Activated gamma-delta T cell treated with anti-CD3 and anti-CD28 coated beads, Interleukin-2, amount 50 U/mL, for 16 hours (primary cell): ENCODE results near the gene CCDC196.
"Not testable (repeated sequence)": the region's sequence is repeated elsewhere in the genome, so short reads cannot be mapped to it uniquely, and the experiment has no call there.

ENCODE experiments used
- DNase-seq: peaks from one replicate; pipeline ENCODE4 v3.0.0-alpha.2; 2020; ENCODE audit warnings: low read depth

Gene CCDC196

DNA sequence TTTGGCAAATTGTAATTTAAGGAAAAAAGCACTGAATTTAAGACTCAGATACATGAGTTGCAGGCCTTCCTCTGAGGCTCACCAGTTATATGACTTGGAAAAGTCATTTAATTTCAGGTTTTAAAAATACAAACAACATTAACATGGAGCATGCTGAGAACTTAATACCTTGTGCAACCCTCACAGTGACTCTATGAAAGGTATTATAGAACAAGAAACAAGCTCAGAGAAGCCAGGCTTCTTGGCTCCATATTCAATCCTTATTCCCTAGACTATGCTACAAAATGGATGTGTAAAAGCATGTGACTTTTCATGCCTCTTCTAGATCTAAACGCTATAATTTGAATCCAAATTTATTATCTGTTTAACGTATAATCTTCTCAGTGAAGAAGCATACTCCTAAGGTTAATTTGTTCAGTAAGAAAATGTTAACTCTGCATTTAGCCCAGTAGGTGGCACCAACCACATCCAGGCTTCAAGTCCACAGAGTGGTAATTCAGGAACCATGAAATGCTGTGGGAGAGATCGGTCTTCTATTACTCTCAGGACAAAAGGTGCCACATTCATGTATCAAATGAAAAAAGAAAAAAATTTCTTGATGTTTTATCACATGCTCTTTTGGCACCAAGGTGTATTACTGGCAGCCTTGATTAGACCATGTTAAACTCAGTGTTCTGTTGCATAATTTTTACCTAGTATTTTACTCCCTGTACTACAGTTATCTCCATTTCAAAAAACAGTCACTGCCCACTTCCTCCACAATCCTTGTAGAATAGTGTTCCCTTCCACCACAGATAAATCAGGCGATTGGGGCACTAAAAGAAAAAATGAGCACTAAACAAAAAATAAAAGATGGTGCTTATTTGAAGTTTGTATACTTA, 9.3 kb downstream of the CCDC196 start:
- DNase-seq: peak; percentile 3

DNA sequence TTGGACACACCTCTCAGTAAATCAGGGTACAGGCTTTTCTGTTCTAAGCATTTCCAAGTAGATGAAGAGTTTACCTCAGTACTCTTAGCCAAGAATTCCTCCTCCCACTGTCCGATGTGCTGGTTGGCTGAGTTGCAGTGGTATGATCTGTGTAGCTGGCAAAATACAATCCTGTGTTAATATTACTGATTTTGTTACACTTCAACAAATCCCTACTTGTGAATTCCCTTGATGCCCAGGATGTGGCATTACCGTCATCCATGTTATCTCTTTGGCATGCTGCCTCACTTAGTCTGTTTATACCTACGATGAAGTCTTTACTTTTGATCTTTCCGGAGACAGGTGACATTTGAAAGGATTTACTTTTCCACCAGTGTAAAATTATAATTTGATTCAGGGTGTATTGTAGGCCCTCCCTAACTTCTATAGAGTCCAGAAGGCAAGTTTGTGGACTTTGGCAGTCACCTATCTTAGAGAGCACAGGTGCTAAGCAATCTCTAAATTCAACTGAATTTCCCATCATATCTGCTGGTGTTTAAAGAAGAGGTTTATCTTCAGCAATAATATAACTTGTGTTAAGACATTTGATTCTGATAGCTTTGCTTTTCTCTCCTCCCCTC, 10.1 kb downstream of the CCDC196 start:
- DNase-seq: no peak

DNA sequence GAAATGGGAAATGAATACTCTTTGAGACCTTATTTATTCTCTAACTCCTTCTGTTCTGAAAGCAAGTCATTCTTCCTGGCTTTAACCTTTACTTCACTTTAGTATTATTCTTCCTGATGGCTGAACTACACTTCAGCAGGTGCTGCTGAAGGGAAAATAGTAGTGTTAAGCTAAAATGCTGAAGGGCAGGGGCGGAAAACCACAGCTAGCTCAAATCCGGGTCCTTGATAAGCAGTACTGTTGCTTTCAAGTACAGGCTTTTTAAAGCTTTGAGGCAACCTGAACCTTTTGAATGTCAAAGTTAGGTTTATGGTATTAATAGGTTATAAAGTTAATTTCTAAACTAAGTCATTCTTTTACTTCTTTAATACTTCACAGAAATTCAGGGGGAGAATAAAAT, 10.7 kb downstream of the CCDC196 start:
- DNase-seq: no peak

DNA sequence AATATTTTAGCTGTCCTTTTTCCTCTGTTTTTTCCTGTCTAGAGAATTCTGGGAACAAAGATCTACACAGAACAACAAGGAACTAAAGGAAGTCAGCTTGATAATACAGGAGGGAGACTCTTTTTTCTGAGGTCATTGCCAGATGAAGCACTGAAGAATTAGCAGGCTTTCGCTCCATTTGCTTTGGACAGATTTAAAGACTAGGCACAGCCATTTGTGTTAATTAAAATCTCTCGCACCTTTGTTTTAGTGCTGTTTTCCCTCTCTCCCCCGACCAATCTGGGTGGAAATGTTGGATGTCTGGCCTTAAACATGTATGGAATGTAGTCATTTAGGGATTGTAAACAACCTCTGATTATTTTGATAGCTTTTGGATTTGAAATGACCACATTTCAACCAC, 12.1 kb downstream of the CCDC196 start:
- no peak for DNase-seq

DNA sequence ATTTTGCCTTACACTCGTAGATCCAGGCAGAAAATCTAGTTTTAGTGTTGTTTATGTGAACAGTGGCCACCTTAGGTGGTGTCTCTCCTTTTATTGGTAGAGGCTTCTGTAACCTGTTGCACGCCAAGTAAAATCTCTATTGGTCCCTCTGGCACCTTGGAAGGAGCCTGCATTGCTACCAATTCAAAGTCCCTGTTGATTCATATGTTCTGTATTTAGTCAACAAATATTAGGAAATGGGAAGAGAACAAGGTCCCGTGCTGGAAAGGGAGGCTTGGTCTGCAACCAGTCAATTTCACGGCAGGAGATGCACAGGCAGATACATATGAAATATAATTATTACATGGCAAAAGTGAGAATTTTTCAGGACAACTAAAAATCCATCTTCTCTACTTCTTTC, 15.4 kb downstream of the CCDC196 start:
- no peak for DNase-seq

DNA sequence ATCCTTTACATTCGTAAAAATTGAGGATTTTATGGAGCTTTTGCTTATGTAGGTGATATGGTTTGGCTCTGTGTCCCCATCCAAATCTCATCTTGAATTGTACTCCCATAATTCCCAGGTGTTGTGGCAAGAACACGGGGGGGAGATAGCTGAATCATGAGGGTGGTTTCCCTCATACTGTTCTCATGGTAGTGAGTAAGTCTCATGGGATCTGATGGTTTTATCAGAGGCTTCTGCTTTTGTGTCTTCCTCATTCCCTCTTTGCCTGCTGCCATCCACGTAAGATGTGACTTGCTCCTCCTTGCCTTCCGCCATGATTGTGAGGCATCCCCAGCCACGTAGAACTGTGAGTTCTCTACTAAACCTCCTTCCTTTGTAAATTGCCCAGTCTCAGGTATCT, 16.7 kb downstream of the CCDC196 start:
- not testable (repeated sequence) for DNase-seq

DNA sequence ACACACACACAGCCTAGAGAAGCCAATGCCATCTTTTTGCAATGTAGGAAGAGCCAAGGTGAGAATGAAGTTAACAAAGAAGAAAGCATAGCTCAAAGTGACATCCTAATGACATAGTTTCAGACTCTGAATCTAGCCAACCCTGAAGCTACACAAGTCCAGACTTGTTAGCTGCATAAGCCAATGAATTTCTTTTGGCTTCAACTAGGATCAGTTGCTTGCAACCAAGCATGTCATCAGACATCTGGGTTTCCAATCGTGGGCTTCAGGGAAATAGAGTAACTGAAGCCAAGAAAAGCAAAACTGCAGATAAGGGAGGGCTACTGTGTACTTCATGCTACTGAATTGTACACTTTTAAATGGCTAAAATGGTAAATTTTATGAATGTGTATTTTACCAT, 17.4 kb downstream of the CCDC196 start:
- no peak for DNase-seq

DNA sequence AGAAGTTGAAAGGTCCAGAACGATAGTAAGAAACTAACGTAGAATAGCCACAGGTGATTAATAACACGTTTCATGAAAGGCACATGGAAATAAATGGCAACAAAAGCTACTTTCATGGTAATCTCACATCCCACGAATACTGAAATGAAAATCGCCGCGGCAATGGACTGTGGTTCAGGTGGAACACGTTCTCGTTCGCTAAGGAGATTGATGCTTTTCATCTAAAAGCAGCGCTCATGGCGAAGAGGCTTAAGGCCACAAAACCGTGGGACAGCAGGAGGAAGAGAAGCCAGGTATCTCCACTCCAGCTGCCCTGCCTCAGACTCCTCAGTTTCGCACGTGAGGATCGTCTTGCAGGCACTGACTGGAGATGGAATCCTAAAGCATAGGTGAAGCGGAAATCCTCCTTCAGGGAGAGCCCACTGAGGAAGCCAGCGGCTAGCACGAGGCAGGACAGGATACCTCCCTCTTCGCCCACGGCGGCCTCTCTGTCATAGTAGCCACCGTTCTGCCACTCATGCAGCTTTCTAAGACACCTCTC, 21.1 kb downstream of the CCDC196 start:
- peak; percentile 5 for DNase-seq

DNA sequence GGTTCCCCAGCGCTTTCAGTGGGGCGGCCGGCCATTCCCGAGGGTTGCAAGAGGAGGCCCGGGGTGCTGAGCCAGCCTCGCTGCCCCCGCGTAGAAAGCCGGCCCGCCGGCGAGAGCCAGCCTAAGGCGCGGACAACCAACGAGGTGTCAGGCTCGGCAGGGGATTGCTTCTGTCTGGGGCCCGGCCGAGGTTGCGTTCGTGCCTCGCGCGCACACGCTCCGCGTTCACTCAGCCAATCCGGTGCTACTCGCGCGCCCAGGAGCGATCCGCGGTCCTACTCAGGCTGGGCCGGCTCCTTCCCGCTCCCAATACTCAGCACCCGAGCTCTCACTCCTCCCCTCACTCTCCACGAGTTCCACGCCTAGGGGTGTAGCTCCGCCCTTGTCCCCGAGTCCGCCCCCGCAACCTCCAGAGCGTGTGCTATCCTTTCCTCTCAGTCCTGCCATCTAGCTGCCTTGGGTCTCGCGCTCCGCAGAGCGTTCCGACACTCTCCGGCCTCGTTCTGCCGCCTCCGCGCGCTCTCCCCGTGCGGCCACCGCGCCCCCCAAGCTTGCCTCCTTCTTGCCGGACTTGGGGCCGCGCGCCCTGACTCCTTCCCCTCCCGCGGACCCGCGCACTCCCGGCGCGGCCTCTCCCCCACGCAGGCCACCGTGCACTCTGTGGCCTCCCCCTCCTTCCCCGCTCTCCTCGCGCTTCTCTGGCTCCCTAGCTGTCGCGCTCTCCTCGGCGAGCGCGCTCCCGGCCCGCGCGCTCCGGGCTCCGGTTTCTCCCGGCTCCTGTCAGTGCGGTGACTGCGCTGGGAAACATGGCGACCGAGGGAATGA, 21.8 kb downstream of the CCDC196 start, which contains the start of gene GPHN:
GPHN (plus strand) TSS at position 426 of the 825 bp plus-strand sequence.
- DNase-seq: peak; percentile 72

DNA sequence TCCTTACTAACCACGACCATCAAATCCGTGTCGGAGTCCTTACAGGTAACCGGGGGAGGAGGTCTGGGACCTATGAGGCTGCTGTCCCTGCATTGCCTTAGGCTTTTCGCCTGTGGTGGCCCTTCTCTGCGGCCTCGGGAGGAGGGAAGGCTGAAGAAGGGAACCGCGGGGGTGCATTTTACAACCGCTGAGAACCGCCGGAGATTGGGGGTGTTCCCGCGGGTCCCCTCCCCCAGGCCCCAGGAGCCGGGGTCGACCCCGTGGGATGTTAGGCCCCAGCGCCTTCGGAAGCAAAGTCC, 22.3 kb downstream of the CCDC196 start:
- no peak for DNase-seq

DNA sequence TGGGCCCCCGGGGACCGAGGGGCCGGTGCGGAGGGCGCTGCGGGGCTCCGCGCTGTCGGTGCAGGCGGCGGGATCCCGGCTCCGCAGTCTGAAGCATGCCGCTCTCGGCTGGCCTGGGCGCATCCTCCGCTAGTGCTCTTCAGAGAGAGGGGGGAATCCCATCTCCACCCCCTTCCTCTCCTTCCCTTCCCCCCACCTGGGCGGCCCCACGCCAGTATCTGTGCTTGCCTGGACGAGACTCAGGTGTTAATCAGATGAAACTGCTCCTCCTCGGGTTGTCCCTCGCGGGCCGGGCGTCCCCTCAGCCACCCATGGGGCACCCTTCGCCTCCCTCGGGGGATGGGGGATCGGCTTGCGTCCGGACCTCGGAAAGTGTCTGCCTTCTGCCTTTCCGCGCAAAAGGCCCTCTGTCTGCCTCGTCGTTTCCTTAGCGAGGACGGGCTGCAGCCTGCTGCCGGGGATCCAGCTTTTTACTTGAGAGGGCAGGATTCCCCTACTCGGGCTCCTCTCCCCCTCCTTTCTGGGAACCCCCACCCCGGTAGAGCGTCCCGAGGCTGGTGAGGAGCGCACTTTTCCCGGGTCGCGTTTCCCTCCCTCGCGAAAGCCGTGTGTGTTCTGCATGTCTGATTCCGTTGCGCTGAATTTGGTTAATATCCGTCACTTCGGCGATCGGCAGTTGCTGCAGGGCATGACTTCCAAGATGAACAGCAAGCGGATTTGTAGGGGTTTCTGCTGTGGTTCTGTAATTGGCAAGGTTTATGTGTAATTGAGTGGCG, 22.9 kb downstream of the CCDC196 start:
- DNase-seq: peak; percentile 28

DNA sequence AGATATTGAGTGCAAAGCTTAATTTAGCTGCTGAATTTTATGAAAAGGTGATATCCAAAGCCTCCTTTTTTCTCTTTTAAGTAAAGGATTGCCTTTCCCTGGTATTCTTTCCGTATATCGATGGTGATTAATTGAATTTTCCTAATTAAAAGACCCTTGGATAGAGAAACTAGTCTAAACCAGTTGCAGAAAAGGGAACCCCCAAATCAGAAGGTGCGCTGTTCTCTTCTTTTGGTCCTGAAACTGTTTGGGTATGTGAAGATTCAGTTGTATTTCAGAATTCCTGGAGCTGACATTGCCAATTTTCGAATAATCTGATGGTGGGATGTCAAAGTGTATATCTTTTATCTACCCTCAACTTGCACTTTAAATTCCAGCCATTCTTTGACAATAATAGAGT, 23.7 kb downstream of the CCDC196 start:
- DNase-seq: no peak

DNA sequence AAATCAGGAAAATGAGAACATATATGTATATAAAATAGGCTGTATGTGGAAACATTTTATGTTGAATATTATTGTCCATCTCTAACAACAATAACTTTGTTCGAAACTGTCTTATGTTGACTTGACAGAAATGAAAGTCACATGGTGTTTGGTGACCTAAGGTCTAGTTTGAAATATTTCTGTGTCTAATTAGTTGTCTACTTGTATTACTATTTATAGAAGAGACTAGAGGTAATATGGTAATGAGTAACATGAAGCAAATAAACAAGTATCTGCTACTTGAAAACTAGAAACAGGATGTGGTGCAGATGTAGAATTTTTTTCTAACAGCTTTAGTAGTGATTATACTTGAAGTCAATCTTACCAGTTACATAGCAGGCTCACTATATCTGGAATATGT, 25.7 kb downstream of the CCDC196 start:
- DNase-seq: no peak

DNA sequence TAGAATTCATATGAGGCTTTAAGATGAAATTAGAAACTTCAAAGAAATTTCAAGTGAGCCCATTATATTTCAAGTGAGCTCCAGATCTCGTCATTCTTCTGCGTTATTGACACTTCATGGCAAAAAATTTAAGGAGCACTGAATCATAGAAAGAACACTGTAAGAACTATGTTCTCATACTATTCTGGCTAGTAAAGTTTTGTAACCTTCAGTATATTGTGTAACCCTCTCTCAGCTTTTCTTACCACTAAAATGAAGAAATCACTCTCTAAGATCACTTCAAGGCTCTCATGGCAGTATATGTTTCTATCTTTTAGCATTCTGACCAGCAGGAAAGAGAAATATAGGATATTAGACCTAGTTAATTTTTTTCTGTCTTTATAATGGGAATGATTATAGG, 28.0 kb downstream of the CCDC196 start:
- DNase-seq: no peak

DNA sequence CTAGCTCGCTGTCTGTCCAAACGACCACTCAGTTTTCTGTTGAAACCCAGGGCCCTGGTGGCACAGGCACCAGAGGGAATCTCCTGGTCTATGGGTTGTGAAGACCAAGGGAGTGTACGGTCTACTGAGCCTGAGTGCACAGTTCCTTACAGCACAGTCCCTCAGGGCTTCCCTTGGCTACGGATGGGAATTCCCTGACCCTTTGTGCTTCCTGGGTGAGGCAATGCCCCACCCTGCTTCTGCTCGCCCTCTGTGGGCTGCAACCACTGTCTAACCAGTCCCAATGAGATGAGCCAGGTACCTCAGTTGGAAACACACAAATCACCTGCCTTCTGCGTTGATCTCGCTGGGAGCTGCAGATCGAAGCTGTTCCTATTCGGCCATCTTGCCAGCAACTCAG, 44.4 kb downstream of the CCDC196 start:
- no peak for DNase-seq

DNA sequence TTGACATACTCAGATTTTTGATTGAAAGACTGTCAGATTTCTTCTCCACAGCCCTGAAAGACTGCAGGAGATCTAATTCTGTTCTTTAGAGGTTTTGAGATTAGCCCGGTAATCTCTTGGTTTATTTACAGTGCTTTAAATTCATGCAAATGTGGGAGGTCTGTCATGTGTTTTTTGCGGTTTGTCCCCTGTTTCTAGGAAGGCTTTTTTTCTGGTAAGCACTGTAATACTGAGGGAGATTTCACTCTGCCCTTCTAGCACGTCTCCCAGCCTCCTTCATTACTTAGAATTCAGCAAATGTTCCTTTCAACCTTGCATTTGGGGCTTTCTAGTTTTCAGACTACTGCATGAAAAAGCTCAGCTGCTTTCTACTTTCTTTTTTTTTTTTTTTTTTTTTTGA, 52.9 kb downstream of the CCDC196 start:
- no peak for DNase-seq

DNA sequence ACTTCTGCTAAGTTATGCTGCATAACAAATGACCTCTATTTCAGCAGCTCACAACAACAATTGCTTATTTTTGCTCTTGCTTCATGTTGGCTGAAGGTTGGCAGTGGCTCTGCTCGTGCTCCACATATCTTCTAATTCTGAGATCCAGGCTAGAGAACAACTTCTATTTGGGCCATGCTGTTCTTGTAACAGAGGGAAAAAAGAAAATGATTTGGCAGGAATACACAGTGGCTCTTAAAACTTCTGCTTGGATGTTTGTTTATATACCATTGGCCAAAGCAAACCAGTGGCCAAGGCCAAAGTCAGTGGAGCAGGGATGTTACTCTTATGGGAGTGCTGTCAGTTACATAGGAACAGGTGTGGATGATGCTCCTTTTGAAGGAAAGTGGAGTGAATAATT, 53.9 kb downstream of the CCDC196 start:
- DNase-seq: no peak

DNA sequence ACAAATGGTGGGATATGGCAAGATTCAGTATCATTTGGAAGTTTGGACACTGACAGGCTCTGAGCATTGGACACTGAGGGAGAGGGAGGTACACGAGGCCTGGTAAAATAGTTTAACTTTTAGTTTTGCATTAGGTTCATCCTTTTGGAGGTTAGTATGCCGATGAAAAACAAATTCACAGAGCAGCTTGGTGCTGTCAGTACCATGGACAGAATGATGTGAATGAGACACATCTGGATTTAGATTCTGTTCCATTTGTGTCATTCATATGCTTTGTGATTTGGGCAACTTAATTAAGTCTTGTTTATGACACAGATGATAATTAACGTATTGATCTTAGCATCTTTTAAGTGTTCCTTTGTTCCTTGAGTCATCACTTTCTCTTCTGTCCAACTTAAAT, 55.5 kb downstream of the CCDC196 start:
- DNase-seq: no peak

DNA sequence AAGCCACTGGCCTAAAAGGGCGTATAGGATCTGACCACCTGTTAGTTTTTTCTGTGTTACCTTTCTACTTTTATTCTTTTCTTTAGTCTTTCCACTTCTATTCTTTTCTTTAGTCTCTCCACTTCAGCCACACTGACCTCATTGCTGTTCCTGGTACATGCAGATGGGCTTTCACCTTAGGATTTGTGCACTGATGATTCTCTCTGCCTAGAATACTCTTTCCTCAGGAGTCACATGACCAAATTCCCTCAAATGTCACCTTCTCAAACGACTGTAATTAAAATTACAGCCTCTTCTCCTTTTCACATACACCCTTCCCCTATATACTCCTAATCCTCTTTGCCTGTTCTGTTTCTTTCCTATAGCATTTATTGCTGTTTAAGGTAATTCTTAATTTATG, 57.8 kb downstream of the CCDC196 start:
- no peak for DNase-seq

DNA sequence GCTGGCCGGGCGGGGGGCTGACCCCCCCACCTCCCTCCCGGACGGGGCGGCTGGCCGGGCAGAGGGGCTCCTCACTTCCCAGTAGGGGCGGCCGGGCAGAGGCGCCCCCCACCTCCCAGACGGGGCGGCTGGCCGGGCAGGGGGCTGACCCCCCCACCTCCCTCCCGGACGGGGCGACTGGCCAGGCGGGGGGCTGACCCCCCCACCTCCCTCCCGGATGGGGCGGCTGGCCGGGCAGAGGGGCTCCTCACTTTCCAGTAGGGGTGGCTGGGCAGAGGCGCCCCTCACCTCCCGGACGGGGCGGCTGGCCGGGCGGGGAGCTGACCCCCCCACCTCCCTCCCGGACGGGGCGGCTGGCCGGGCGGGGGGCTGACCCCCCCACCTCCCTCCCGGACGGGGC, 59.0 kb downstream of the CCDC196 start:
- not testable (repeated sequence) for DNase-seq

DNA sequence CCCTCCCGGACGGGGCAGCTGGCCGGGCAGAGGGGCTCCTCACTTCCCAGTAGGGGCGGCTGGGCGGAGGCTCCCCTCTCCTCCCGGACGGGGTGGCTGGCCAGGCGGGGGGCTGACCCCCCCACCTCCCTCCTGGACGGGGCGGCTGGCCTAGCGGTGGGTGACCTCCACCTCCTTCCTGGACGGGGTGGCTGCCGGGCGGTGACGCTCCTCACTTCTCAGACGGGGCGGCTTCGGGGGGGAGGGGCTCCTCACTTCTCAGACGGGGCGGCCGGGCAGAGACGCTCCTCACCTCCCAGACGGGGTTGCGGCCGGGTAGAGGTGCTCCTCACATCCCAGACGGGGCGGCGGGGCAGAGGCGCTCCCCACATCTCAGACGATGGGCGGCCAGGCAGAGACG, 59.6 kb downstream of the CCDC196 start:
- not testable (repeated sequence) for DNase-seq
